K562 (cell line): Measurements from ENCODE around the gene STIM1.

Experiments used
- BRD9 ChIP-seq: fragments of 450-650 bp; IDR thresholded peaks from 2 replicates; pipeline ENCODE4 v1.6.1; 2018; ENCODE audit warnings: low read depth; ENCODE audit not compliant: partially characterized antibody
- EGR1 ChIP-seq: fragments of 450-650 bp; conservative IDR thresholded peaks from 2 replicates; pipeline ENCODE4 v1.6.1; 2017; ENCODE audit warnings: mild to moderate bottlenecking
- POLR2A ChIP-seq: fragments of 450-650 bp; conservative IDR thresholded peaks from 2 replicates; pipeline ENCODE4 v1.6.1; 2016
- STAG1 ChIP-seq: sonication (generic); formaldehyde crosslinking; IDR thresholded peaks from 2 replicates; pipeline ENCODE4 v1.5.0; 2020; ENCODE audit warnings: missing genetic modification reagents, borderline replicate concordance
- ZNF224 ChIP-seq: sonication (generic); formaldehyde crosslinking; IDR thresholded peaks from 2 replicates; pipeline ENCODE4 v1.8.0; 2022; ENCODE audit warnings: mild to moderate bottlenecking, missing genetic modification reagents
- TF ChIP-seq, protein P1 (sequence below): fragments of 450-650 bp; formaldehyde crosslinking; conservative IDR thresholded peaks from 2 replicates; pipeline ENCODE4 v1.4.0; 2022; ENCODE audit warnings: mild to moderate bottlenecking, missing genetic modification characterization
- TF ChIP-seq, protein P2 (sequence below), 3 experiments: IDR thresholded peaks in 2 of 3; conservative IDR thresholded peaks in 1 of 3; 2 replicates each; pipeline ENCODE4 v1.5.1; 2011 to 2012; ENCODE audit warnings: low read length in 3 of 3, mild to moderate bottlenecking in 3 of 3, control low read depth in 2 of 3, improper control_type of control experiment in 1 of 3, inconsistent platforms in 1 of 3, low read depth in 1 of 3, mixed read lengths in 1 of 3, moderate library complexity in 1 of 3; ENCODE audit not compliant: insufficient read depth in 2 of 3

DNA sequence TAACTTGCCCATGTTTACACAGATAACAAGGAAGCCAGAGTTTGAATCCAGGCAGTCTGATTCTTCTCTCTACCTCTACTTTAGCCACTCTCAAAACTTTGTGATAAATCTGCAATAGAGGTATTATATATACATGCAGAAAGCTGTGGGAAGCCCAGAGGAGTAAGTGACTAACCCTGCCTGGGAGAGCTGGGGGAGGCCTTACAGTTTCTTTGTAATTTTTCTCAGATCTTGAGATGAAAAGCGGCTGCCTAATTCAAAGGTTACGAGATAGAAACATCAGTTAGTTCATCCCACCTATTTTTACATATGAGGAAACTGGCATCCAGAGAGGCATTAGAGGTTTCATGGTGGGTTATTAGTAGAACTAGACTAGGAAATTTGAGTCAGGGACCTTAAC lies 4.9 kb downstream of the STIM1 start:
- TF ChIP-seq, protein P1, sequence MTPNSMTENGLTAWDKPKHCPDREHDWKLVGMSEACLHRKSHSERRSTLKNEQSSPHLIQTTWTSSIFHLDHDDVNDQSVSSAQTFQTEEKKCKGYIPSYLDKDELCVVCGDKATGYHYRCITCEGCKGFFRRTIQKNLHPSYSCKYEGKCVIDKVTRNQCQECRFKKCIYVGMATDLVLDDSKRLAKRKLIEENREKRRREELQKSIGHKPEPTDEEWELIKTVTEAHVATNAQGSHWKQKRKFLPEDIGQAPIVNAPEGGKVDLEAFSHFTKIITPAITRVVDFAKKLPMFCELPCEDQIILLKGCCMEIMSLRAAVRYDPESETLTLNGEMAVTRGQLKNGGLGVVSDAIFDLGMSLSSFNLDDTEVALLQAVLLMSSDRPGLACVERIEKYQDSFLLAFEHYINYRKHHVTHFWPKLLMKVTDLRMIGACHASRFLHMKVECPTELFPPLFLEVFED, result no peak
- TF ChIP-seq POLR2A (no peak), STAG1 (CRISPR knock-in tag) (no peak), BRD9 (no peak), ZNF224 (no peak), EGR1 (no peak)
- TF ChIP-seq, protein P2, sequence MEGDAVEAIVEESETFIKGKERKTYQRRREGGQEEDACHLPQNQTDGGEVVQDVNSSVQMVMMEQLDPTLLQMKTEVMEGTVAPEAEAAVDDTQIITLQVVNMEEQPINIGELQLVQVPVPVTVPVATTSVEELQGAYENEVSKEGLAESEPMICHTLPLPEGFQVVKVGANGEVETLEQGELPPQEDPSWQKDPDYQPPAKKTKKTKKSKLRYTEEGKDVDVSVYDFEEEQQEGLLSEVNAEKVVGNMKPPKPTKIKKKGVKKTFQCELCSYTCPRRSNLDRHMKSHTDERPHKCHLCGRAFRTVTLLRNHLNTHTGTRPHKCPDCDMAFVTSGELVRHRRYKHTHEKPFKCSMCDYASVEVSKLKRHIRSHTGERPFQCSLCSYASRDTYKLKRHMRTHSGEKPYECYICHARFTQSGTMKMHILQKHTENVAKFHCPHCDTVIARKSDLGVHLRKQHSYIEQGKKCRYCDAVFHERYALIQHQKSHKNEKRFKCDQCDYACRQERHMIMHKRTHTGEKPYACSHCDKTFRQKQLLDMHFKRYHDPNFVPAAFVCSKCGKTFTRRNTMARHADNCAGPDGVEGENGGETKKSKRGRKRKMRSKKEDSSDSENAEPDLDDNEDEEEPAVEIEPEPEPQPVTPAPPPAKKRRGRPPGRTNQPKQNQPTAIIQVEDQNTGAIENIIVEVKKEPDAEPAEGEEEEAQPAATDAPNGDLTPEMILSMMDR (IDR thresholded peaks at IDR 0.05 in 2 of 3, conservative IDR thresholded peaks at IDR 0.05 in 1 of 3; ENCODE audit: insufficient read depth in 2 of 3, low read depth in 1 of 3, low read length in 3 of 3), result no peak
